HCT116 (cell line): ENCODE measurements around the gene BNC2. TPM values are rescaled to one million over a fixed set of nuclear protein-coding genes. Genes with fewer than 3 reads are reported as not detected.

Source experiments
- ATAC-seq: fragments of 200-7000 bp; cut with Tn5 transposase; 2 replicates; pipeline ENCODE4 v1.9.1; 2020; ENCODE audit warnings: mild to moderate bottlenecking, moderate library complexity
- BruUV-seq: library from RNA; stranded (reverse); fragments of 400-500 nt; replicated peaks from 2 replicates; lab custom pipeline; 2021; lab: Mats Ljungman, UMichigan
- CTCF ChIA-PET: fragments of 300-600 bp; sonication (Branson Sonifier 250); formaldehyde crosslinking; loops from one replicate; lab custom pipeline; 2021; ENCODE audit warnings: antibody characterized with exemption; lab: Charles Lee
- POLR2A ChIA-PET: fragments of 300-600, 350-600 bp; sonication (Branson Sonifier 250); formaldehyde crosslinking; loops from one replicate; lab custom pipeline; 2021; ENCODE audit warnings: antibody characterized with exemption; lab: Charles Lee
- RAD21 ChIA-PET, 2 experiments: fragments of 300-600 bp; sonication (Branson Sonifier 250); formaldehyde crosslinking; loops; one replicate each; lab custom pipeline; 2023; ENCODE audit warnings: low total read pairs in 2 of 2; ENCODE audit not compliant: uncharacterized antibody in 2 of 2, unreplicated experiment in 2 of 2, low non-redundant PET in 1 of 2; lab: Charles Lee
- DNase-seq: peaks from one replicate; pipeline ENCODE4 v3.0.0-alpha.2; 2010; ENCODE audit warnings: low read depth, low spot score
- H2AFZ ChIP-seq: fragments of 200-600 bp; shearing (Covaris generic), sonication (generic); 2 replicates; pipeline ENCODE4 v1.6.1; 2017; ENCODE audit warnings: low read depth, mixed run types, mixed read lengths, antibody characterized with exemption, low read length; ENCODE audit not compliant: poor library complexity, severe bottlenecking
- H3K27ac ChIP-seq: 2 replicates; pipeline ENCODE4 v1.5.1; 2012; ENCODE audit warnings: low read depth, low read length
- H3K27me3 ChIP-seq: fragments of 200-600 bp; sonication (generic); 2 replicates; pipeline ENCODE4 v1.6.1; 2016; ENCODE audit warnings: mixed run types, low read length, mixed read lengths; ENCODE audit not compliant: insufficient read depth
- H3K36me3 ChIP-seq, 2 experiments: fragments of 200-500 bp in 1 of 2; fragments of 200-600 bp in 1 of 2; sonication (Bioruptor generic) in 1 of 2; sonication (generic) in 1 of 2; 2 replicates each; pipeline versions ENCODE4 v1.5.1 to v1.6.1; 2014 to 2016; ENCODE audit warnings: low read length in 2 of 2, inconsistent platforms in 1 of 2, mixed read lengths in 1 of 2, mixed run types in 1 of 2; ENCODE audit not compliant: insufficient read depth in 2 of 2, control insufficient read depth in 1 of 2
- H3K4me1 ChIP-seq, 2 experiments: fragments of 200-600 bp in 1 of 2; sonication (generic) in 1 of 2; 2 replicates each; pipeline versions ENCODE4 v1.5.1 to v1.6.1; 2012 to 2017; ENCODE audit warnings: low read length in 2 of 2, inconsistent platforms in 1 of 2, mild to moderate bottlenecking in 1 of 2, mixed read lengths in 1 of 2, mixed run types in 1 of 2, moderate library complexity in 1 of 2; ENCODE audit not compliant: insufficient read depth in 2 of 2, control insufficient read depth in 1 of 2
- H3K4me2 ChIP-seq: fragments of 200-600 bp; sonication (generic); 2 replicates; pipeline ENCODE4 v1.6.1; 2017; ENCODE audit warnings: mixed run types, low read length, mixed read lengths
- H3K4me3 ChIP-seq, 2 experiments: fragments of 200-600 bp in 1 of 2; sonication (generic) in 1 of 2; replicated peaks in 1 of 2; 2 replicates each; pipeline ENCODE4 v1.5.1; 2011 to 2016; ENCODE audit warnings: low read length in 2 of 2, control low read depth in 1 of 2, low read depth in 1 of 2, mild to moderate bottlenecking in 1 of 2, mixed read lengths in 1 of 2, mixed run types in 1 of 2
- H3K79me2 ChIP-seq: fragments of 200-600 bp; sonication (generic); 2 replicates; pipeline ENCODE4 v1.6.1; 2017; ENCODE audit warnings: mild to moderate bottlenecking, mixed run types, low read length, moderate library complexity, mixed read lengths; ENCODE audit not compliant: insufficient read depth
- H3K9ac ChIP-seq: fragments of 200-600 bp; sonication (generic); 2 replicates; pipeline ENCODE4 v1.6.1; 2016; ENCODE audit warnings: low read length, mixed read lengths
- H3K9me2 ChIP-seq: fragments of 200-600 bp; sonication (generic), shearing (Covaris generic); 2 replicates; pipeline ENCODE4 v1.6.1; 2017; ENCODE audit warnings: mixed run types, mild to moderate bottlenecking, moderate library complexity; ENCODE audit not compliant: insufficient read depth
- H3K9me3 ChIP-seq, 2 experiments: fragments of 200-500 bp in 1 of 2; fragments of 200-600 bp in 1 of 2; sonication (Bioruptor generic) in 1 of 2; sonication (generic) in 1 of 2; 2 replicates each; pipeline ENCODE4 v1.6.1; 2014 to 2017; ENCODE audit warnings: low read length in 2 of 2, mixed read lengths in 2 of 2, inconsistent platforms in 1 of 2, low read depth in 1 of 2, mild to moderate bottlenecking in 1 of 2, mixed run types in 1 of 2, moderate library complexity in 1 of 2; ENCODE audit not compliant: control insufficient read depth in 1 of 2, insufficient read depth in 1 of 2
- H4K20me1 ChIP-seq: fragments of 200-600 bp; sonication (generic), shearing (Covaris generic); 2 replicates; pipeline ENCODE4 v1.6.1; 2017; ENCODE audit warnings: mixed run types, mild to moderate bottlenecking, moderate library complexity; ENCODE audit not compliant: insufficient read depth
- CBX3 ChIP-seq: IDR thresholded peaks from 2 replicates; pipeline ENCODE4 v1.6.1; 2012; ENCODE audit warnings: low read depth
- CEBPB ChIP-seq: IDR thresholded peaks from 2 replicates; pipeline ENCODE4 v1.6.1; 2012; ENCODE audit warnings: low read depth
- CTCF ChIP-seq, 3 experiments: fragments of 200-600 bp in 1 of 3; sonication (generic) in 1 of 3; IDR thresholded peaks in 2 of 3; conservative IDR thresholded peaks in 1 of 3; 2 replicates each; pipeline ENCODE4 v1.5.1; 2012 to 2017; ENCODE audit warnings: low read depth in 2 of 3, low read length in 2 of 3, antibody characterized with exemption in 1 of 3, borderline replicate concordance in 1 of 3, control low read depth in 1 of 3, mild to moderate bottlenecking in 1 of 3, mixed read lengths in 1 of 3, mixed run types in 1 of 3, moderate library complexity in 1 of 3; ENCODE audit not compliant: insufficient read depth in 1 of 3
- EGR1 ChIP-seq: IDR thresholded peaks from 2 replicates; pipeline ENCODE4 v1.6.1; 2012; ENCODE audit warnings: low read depth
- ELF1 ChIP-seq: IDR thresholded peaks from 2 replicates; pipeline ENCODE4 v1.6.1; 2012; ENCODE audit warnings: low read depth, borderline replicate concordance
- EZH2phosphoT487 ChIP-seq: fragments of 200-600 bp; IDR thresholded peaks from 2 replicates; pipeline ENCODE4 v1.6.1; 2018; ENCODE audit warnings: antibody characterized with exemption, borderline replicate concordance
- JUND ChIP-seq: IDR thresholded peaks from 2 replicates; pipeline ENCODE4 v1.6.1; 2012
- MAX ChIP-seq: IDR thresholded peaks from 2 replicates; pipeline ENCODE4 v1.6.1; 2012
- POLR2A ChIP-seq: IDR thresholded peaks from 2 replicates; pipeline ENCODE4 v1.7.0; 2011; ENCODE audit warnings: borderline replicate concordance; ENCODE audit not compliant: insufficient read depth, insufficient read length; ENCODE audit errors: extremely low read depth
- POLR2AphosphoS5 ChIP-seq: IDR thresholded peaks from 2 replicates; pipeline ENCODE4 v1.6.1; 2011; ENCODE audit warnings: mild to moderate bottlenecking, low read depth, low read length, moderate library complexity
- REST ChIP-seq: IDR thresholded peaks from 2 replicates; pipeline ENCODE4 v1.6.1; 2012; ENCODE audit warnings: low read depth
- SP1 ChIP-seq: IDR thresholded peaks from 2 replicates; pipeline ENCODE4 v1.6.1; 2012; ENCODE audit warnings: low read depth
- SRF ChIP-seq: IDR thresholded peaks from 2 replicates; pipeline ENCODE4 v1.6.1; 2012; ENCODE audit warnings: low read depth
- TCF7L2 ChIP-seq: IDR thresholded peaks from 2 replicates; pipeline ENCODE4 v1.7.0; 2011; ENCODE audit warnings: borderline replicate concordance, inconsistent platforms; ENCODE audit not compliant: insufficient read depth, insufficient read length; ENCODE audit errors: extremely low read depth
- YY1 ChIP-seq: IDR thresholded peaks from 2 replicates; pipeline ENCODE4 v1.6.1; 2011; ENCODE audit warnings: low read length, low read depth, moderate library complexity, mild to moderate bottlenecking; ENCODE audit not compliant: insufficient replicate concordance; ENCODE audit errors: extremely low read depth
- ZFX ChIP-seq: fragments of 450-650 bp; IDR thresholded peaks from 2 replicates; pipeline ENCODE4 v1.6.1; 2017
- intact Hi-C: fragments of 100-400 bp; cut with micrococcal nuclease; formaldehyde crosslinking; loops from 2 replicates; pipeline ENCODE4 v1.10.0; 2022
- total RNA-seq: library from RNA; stranded (reverse); gene quantifications from one replicate; pipeline ENCODE4 v1.2.1, GENCODE V29; 2021; ENCODE audit not compliant: unreplicated experiment
- TF ChIP-seq, protein P1 (sequence below): IDR thresholded peaks from 2 replicates; pipeline ENCODE4 v1.6.1; 2011; ENCODE audit warnings: mild to moderate bottlenecking, low read length, moderate library complexity; ENCODE audit not compliant: insufficient replicate concordance; ENCODE audit errors: extremely low read depth
- TF ChIP-seq, protein P2 (sequence below): IDR thresholded peaks from 2 replicates; pipeline ENCODE4 v1.6.1; 2012

The BNC2 gene
- total RNA-seq, 1 experiment from 2014 or later: 0.37 TPM

GRCh38 chr9:16888594-16888993, 18.1 kb upstream of the BNC2 start:
- intact Hi-C loops: no loop called here
- H3K9ac ChIP-seq: no peak overlapping the region
- H3K27ac ChIP-seq: no peak overlapping the region
- H4K20me1 ChIP-seq: no peaks in the 10 kb centered on the region
- H3K9me2 ChIP-seq: no peaks in the 10 kb centered on the region
- ChIA-PET RAD21 (no interaction called here), CTCF (no interaction called here), POLR2A (no interaction called here)
- no peaks in the 10 kb centered on the region for H3K36me3 ChIP-seq
- H3K4me3 ChIP-seq: no peak overlapping the region
- DNase-seq (no peak), ATAC-seq (no peak)
- no peak overlapping the region for H2AFZ ChIP-seq
- H3K4me1 ChIP-seq: no peaks in the 10 kb centered on the region
- no TSS peak for BruUV-seq
- H3K27me3 ChIP-seq: no peaks in the 10 kb centered on the region
- no peak overlapping the region for H3K4me2 ChIP-seq
- H3K9me3 ChIP-seq: no peaks in the 10 kb centered on the region
- H3K79me2 ChIP-seq: no peaks in the 10 kb centered on the region
- TF ChIP-seq EGR1 (no peak), YY1 (no peak), POLR2AphosphoS5 (no peak), TCF7L2 (no peak), SP1 (no peak), JUND (no peak), ELF1 (no peak), EZH2phosphoT487 (no peak), POLR2A (no peak), CTCF (IDR thresholded peaks at IDR 0.05 in 2 of 3, conservative IDR thresholded peaks at IDR 0.05 in 1 of 3; ENCODE audit: borderline replicate concordance in 1 of 3, insufficient read depth in 1 of 3, low read depth in 2 of 3, low read length in 2 of 3) (no peak), SRF (no peak), MAX (no peak), CEBPB (no peak), CBX3 (no peak), ZFX (no peak), REST (no peak)
- TF ChIP-seq, protein P1, sequence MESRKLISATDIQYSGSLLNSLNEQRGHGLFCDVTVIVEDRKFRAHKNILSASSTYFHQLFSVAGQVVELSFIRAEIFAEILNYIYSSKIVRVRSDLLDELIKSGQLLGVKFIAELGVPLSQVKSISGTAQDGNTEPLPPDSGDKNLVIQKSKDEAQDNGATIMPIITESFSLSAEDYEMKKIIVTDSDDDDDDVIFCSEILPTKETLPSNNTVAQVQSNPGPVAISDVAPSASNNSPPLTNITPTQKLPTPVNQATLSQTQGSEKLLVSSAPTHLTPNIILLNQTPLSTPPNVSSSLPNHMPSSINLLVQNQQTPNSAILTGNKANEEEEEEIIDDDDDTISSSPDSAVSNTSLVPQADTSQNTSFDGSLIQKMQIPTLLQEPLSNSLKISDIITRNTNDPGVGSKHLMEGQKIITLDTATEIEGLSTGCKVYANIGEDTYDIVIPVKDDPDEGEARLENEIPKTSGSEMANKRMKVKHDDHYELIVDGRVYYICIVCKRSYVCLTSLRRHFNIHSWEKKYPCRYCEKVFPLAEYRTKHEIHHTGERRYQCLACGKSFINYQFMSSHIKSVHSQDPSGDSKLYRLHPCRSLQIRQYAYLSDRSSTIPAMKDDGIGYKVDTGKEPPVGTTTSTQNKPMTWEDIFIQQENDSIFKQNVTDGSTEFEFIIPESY: no peak
- TF ChIP-seq, protein P2, sequence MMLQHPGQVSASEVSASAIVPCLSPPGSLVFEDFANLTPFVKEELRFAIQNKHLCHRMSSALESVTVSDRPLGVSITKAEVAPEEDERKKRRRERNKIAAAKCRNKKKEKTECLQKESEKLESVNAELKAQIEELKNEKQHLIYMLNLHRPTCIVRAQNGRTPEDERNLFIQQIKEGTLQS: no peak
- TF ChIP-seq, all 23 proteins: peak for 0
